Gastrocnemius medialis (tissue), 4 donors: Measurements from ENCODE around the gene BBOX1. TPM values are rescaled to one million over a fixed set of nuclear protein-coding genes. Genes with fewer than 3 reads are reported as not detected.
"Not testable (repeated sequence)": the region's sequence is repeated elsewhere in the genome, so short reads cannot be mapped to it uniquely, and the experiment has no call there.

Experiments
- ATAC-seq, 2 donors: fragments of 150-250 bp; one replicate each; pipeline ENCODE4 v1.9.1; 2016
- DNase-seq, 2 donors: peaks; one replicate each; pipeline ENCODE4 v3.0.0-alpha.2; 2019
- H3K27ac ChIP-seq, 4 donors: fragments of 200-600 bp; sonication (generic); 1 replicate in 1 of 4; 2 replicates in 3 of 4; pipeline ENCODE4 v1.5.1; 2016 to 2018; ENCODE audit warnings: mild to moderate bottlenecking in 2 of 4, moderate library complexity in 1 of 4
- H3K27me3 ChIP-seq, 3 donors: fragments of 200-600 bp; sonication (generic) in 2 of 3; 1 replicate in 1 of 3; 2 replicates in 2 of 3; pipeline versions ENCODE4 v1.5.1 to v1.6.0; 2016 to 2019; ENCODE audit warnings: mild to moderate bottlenecking in 1 of 3, moderate library complexity in 1 of 3
- H3K36me3 ChIP-seq, 2 donors: fragments of 200-600 bp; sonication (generic) in 1 of 2; one replicate each; pipeline ENCODE4 v1.5.1; 2017 to 2018
- H3K4me1 ChIP-seq, 2 donors: fragments of 200-600 bp; sonication (generic) in 1 of 2; one replicate each; pipeline ENCODE4 v1.5.1; 2016 to 2017; ENCODE audit warnings: mild to moderate bottlenecking in 2 of 2
- H3K4me3 ChIP-seq, 4 donors: fragments of 200-600 bp; sonication (generic) in 3 of 4; 1 replicate in 1 of 4; 2 replicates in 3 of 4; pipeline ENCODE4 v1.5.1; 2016 to 2019; ENCODE audit warnings: mild to moderate bottlenecking in 2 of 4
- H3K9me3 ChIP-seq, 3 donors: fragments of 200-600 bp; sonication (generic) in 2 of 3; 1 replicate in 1 of 3; 2 replicates in 2 of 3; pipeline ENCODE4 v1.5.1; 2016 to 2019
- POLR2A ChIP-seq, 2 donors: fragments of 450-650 bp; IDR thresholded peaks; one replicate each; pipeline ENCODE4 v1.6.1; 2017; ENCODE audit warnings: antibody characterized with exemption in 2 of 2, mild to moderate bottlenecking in 2 of 2, moderate library complexity in 2 of 2
- in situ Hi-C, 4 donors: fragments of 200-750 bp; cut with MboI; loops; one replicate each; pipeline versions ENCODE4 v1.15.0 to v1.8.0; 2017; ENCODE audit warnings: low sequenced_read_pairs in 4 of 4
- intact Hi-C: fragments of 100-400 bp; cut with DNase I; formaldehyde crosslinking; loops from one replicate; pipeline ENCODE4 v1.15.1; 2023; ENCODE audit warnings: low total_unique reads
- total RNA-seq, 4 donors: library from RNA; depleted of rRNA; stranded (reverse); fragments of >200 nt; gene quantifications; one replicate each; pipeline versions ENCODE4 v1.1.0 to v1.2.3, GENCODE V29; 2016
- TF ChIP-seq, protein P1 (sequence below), 5 experiments: fragments of 450-650 bp in 3 of 5; fragments of 200-600 bp in 2 of 5; sonication (generic) in 2 of 5; IDR thresholded peaks in 4 of 5; conservative IDR thresholded peaks in 1 of 5; 1 replicate in 4 of 5; 2 replicates in 1 of 5; pipeline ENCODE4 v1.5.1; 2016 to 2019; ENCODE audit warnings: antibody characterized with exemption in 5 of 5, mild to moderate bottlenecking in 3 of 5, moderate library complexity in 3 of 5

The BBOX1 gene
- total RNA-seq, 4 donors from 2014 or later: 0.25 to 10.2 (median 0.65) TPM; not detected in 1

DNA sequence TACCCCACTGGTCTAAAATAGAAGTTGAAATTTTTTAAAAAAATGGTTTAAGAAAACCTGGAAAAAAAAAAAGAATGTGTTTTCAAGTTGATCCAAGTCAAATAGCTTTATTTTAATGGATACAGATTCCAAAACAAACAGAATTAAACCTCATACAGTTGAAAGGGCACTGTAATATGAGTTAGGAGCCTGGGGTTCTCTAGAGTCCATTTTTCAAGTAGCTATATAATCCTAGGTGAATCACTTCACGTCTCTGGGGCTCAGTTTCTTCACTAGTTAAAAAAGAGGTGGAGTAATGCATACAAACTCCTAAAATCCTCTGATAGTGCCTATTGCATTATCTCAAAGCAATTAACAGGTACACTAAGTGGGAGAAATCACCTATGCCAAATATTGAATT, 132.9 kb downstream of the BBOX1 start:
- in situ Hi-C loops: loop anchor here in 3 of 4 donors (25.0 kb wide), 2 partner anchors 436 to 886 kb away; no protein-coding TSS in a partner anchor
- ATAC-seq: no peak

DNA sequence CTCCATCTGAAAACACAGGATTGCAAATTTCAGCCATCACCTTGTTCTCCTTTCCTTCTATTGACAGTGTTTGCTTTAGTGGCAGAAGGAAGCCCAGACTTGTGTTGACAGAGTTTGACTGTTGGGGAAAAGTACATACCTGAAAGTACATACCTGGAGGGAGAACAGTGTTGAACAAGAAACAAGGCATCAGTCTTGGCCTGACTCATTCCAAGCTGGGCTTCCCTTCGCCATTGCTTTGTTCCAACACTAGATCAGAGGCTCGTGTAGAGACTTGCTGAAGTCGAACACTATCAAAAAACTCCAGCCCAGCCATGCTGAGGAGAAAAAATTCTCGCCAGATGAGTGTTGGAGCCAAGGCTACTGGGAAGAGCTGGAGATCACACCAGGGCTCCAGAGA, 133.4 kb downstream of the BBOX1 start:
- no peak for DNase-seq
- Histone ChIP-seq H3K4me3 (no peak overlapping the region), H3K36me3 (no peaks in the 10 kb centered on the region), H3K27me3 (no peaks in the 10 kb centered on the region), H3K27ac (no peak overlapping the region), H3K4me1 (no peaks in the 10 kb centered on the region), H3K9me3 (no peaks in the 10 kb centered on the region)
- intact Hi-C loops: no loop called here
- no peak for ATAC-seq
- in situ Hi-C loops: loop anchor here in 3 of 4 donors (25.0 kb wide), 2 partner anchors 437 to 887 kb away; no protein-coding TSS in a partner anchor
- no peak for TF ChIP-seq POLR2A (IDR thresholded peaks at IDR 0.05)
- TF ChIP-seq, protein P1, sequence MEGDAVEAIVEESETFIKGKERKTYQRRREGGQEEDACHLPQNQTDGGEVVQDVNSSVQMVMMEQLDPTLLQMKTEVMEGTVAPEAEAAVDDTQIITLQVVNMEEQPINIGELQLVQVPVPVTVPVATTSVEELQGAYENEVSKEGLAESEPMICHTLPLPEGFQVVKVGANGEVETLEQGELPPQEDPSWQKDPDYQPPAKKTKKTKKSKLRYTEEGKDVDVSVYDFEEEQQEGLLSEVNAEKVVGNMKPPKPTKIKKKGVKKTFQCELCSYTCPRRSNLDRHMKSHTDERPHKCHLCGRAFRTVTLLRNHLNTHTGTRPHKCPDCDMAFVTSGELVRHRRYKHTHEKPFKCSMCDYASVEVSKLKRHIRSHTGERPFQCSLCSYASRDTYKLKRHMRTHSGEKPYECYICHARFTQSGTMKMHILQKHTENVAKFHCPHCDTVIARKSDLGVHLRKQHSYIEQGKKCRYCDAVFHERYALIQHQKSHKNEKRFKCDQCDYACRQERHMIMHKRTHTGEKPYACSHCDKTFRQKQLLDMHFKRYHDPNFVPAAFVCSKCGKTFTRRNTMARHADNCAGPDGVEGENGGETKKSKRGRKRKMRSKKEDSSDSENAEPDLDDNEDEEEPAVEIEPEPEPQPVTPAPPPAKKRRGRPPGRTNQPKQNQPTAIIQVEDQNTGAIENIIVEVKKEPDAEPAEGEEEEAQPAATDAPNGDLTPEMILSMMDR (IDR thresholded peaks at IDR 0.05 in 4 of 5, conservative IDR thresholded peaks at IDR 0.05 in 1 of 5): no peak

More for the DNA sequence above, 132.9 kb downstream of the BBOX1 start:
- no peaks in the 10 kb centered on the region for H3K27me3 ChIP-seq
- H3K27ac ChIP-seq: no peak overlapping the region
- H3K9me3 ChIP-seq: no peaks in the 10 kb centered on the region
- TF ChIP-seq POLR2A (IDR thresholded peaks at IDR 0.05): no peak
- TF ChIP-seq, protein P1 (IDR thresholded peaks at IDR 0.05 in 4 of 5, conservative IDR thresholded peaks at IDR 0.05 in 1 of 5): no peak
- intact Hi-C loops: no loop called here
- no peak overlapping the region for H3K4me3 ChIP-seq
- H3K4me1 ChIP-seq: no peaks in the 10 kb centered on the region
- no peak for DNase-seq
- no peaks in the 10 kb centered on the region for H3K36me3 ChIP-seq

DNA sequence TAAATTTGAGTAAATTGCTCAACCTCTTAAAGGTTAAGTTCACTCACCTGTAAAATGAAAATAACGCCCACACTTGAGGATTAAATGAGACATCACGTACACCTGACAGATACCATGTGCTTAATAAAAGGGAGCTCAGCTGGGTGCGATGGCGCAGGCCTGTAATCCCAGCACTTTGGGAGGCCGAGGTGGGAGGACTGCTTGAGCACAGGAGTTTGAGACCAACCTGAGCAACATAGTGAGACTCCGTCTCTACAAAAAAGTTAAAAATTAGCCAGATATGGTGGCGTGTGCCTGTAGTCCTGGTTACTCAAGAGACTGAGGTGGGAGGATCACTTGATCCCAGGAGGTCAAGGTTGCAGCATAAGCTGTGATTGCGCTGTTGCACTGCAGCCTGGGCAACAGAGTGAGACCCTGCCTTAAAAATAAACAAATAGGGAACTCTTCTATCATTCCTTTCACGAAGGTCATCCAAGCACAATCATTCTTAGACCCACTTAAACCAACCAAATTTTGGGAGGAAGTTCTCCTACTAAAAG, 134.1 kb downstream of the BBOX1 start:
- H3K4me1 ChIP-seq: no peaks in the 10 kb centered on the region

DNA sequence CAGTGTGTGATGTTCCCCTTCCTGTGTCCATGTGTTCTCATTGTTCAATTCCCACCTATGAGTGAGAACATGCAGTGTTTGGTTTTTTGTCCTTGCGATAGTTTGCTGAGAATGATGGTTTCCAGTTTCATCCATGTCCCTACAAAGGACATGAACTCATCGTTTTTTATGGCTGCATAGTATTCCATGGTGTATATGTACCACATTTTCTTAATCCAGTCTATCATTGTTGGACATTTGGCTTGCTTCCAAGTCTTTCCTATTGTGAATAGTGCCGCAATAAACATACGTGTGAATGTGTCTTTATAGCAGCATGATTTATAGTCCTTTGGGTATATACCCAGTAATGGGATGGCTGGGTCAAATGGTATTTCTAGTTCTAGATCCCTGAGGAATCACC, 134.9 kb downstream of the BBOX1 start:
- H3K4me3 ChIP-seq, DNase-seq, intact Hi-C loops, H3K27me3 ChIP-seq, H3K36me3 ChIP-seq, H3K27ac ChIP-seq, ATAC-seq, in situ Hi-C loops, H3K4me1 ChIP-seq, H3K9me3 ChIP-seq: not testable (repeated sequence)

More for the DNA sequence above, 134.1 kb downstream of the BBOX1 start:
- Histone ChIP-seq H3K27me3 (no peaks in the 10 kb centered on the region), H3K36me3 (no peaks in the 10 kb centered on the region), H3K27ac (no peak overlapping the region), H3K9me3 (no peaks in the 10 kb centered on the region), H3K4me3 (no peak overlapping the region)
- intact Hi-C loops (no loop called here), in situ Hi-C loops (loop anchor here in 3 of 4 donors (25.0 kb wide), 2 partner anchors 437 to 887 kb away; no protein-coding TSS in a partner anchor)
- TF ChIP-seq, protein P1 (IDR thresholded peaks at IDR 0.05 in 4 of 5, conservative IDR thresholded peaks at IDR 0.05 in 1 of 5): no peak
- TF ChIP-seq POLR2A (IDR thresholded peaks at IDR 0.05): no peak
- DNase-seq (no peak), ATAC-seq (no peak)

Other genes with a start within 250 kb of the BBOX1 start
- gene FIBIN, start 46.7 kb upstream of the BBOX1 start, total RNA-seq: 10 to 100 TPM; 10.7 to 23.6 (median 21.3) TPM